Measurements from ENCODE around the gene KIF5A. TPM values are rescaled to one million over a fixed set of nuclear protein-coding genes. Genes with fewer than 3 reads are reported as not detected.

The KIF5A gene
- total RNA-seq, 4 donors from 2014 or later = 0.35 to 2.5 (median 1.4) TPM

GRCh38 chr12:57604992-57605810, 55.4 kb downstream of the KIF5A start:
- Histone ChIP-seq H3K9me3 (no peaks in the 10 kb centered on the region), H3K4me1 (peaks cover 0 to 25% (median 0%) of the 10 kb centered on the region in 4 donors), H3K27me3 (no peaks in the 10 kb centered on the region), H3K4me3 (peak overlapping the region; percentile 54 to 80 (median 68)), H3K27ac (peak overlapping the region; percentile 70 to 90 (median 82)), H3K36me3 (peaks cover 0 to 21% (median 0%) of the 10 kb centered on the region in 3 donors)
- DNase-seq = no peak
- no peak for TF ChIP-seq POLR2A (IDR thresholded peaks at IDR 0.05)
- no peak for TF ChIP-seq CTCF (IDR thresholded peaks at IDR 0.05)

- Histone ChIP-seq H3K27me3 (no peaks in the 10 kb centered on the region), H3K9me3 (no peaks in the 10 kb centered on the region), H3K4me1 (peaks cover 0 to 30% (median 1%) of the 10 kb centered on the region in 4 donors), H3K36me3 (peaks cover 0 to 15% (median 0%) of the 10 kb centered on the region in 3 donors), H3K27ac (peak overlapping the region in 1 of 4 donors; percentile 90), H3K4me3 (no peak overlapping the region)
- DNase-seq = no peak
- no peak for TF ChIP-seq CTCF (IDR thresholded peaks at IDR 0.05)
- TF ChIP-seq POLR2A (IDR thresholded peaks at IDR 0.05) = no peak
These were observed 56.0 kb downstream of the KIF5A start for GRCh38 chr12:57605811-57606311.

- TF ChIP-seq CTCF (IDR thresholded peaks at IDR 0.05) = no peak
- no peak for TF ChIP-seq POLR2A (IDR thresholded peaks at IDR 0.05)
- Histone ChIP-seq H3K36me3 (peaks cover 0 to 9% (median 0%) of the 10 kb centered on the region in 3 donors), H3K27me3 (no peaks in the 10 kb centered on the region), H3K27ac (no peak overlapping the region), H3K4me3 (no peak overlapping the region), H3K9me3 (no peaks in the 10 kb centered on the region), H3K4me1 (peaks cover 0 to 35% (median 3%) of the 10 kb centered on the region in 4 donors)
- DNase-seq = no peak
These were observed 56.6 kb downstream of the KIF5A start for GRCh38 chr12:57606399-57606798.

GRCh38 chr12:57606821-57607220, 57.0 kb downstream of the KIF5A start:
- Histone ChIP-seq H3K36me3 (peaks cover 0 to 5% (median 0%) of the 10 kb centered on the region in 3 donors), H3K4me1 (peaks cover 0 to 40% (median 7%) of the 10 kb centered on the region in 4 donors), H3K9me3 (no peaks in the 10 kb centered on the region), H3K27me3 (no peaks in the 10 kb centered on the region), H3K27ac (no peak overlapping the region), H3K4me3 (no peak overlapping the region)
- no peak for DNase-seq
- TF ChIP-seq CTCF (IDR thresholded peaks at IDR 0.05) (no peak), POLR2A (IDR thresholded peaks at IDR 0.05) (no peak)

GRCh38 chr12:57607958-57608663, 58.3 kb downstream of the KIF5A start:
- H3K27ac ChIP-seq = no peak overlapping the region
- TF ChIP-seq POLR2A (IDR thresholded peaks at IDR 0.05) (no peak), CTCF (IDR thresholded peaks at IDR 0.05) (no peak)
- peaks cover 0 to 38% (median 8%) of the 10 kb centered on the region in 4 donors for H3K4me1 ChIP-seq
- no peaks in the 10 kb centered on the region for H3K27me3 ChIP-seq
- no peaks in the 10 kb centered on the region for H3K36me3 ChIP-seq
- H3K4me3 ChIP-seq = no peak overlapping the region
- DNase-seq = no peak
- H3K9me3 ChIP-seq = no peaks in the 10 kb centered on the region

Measured in Peyer's patch (tissue), 4 donors.